ENCODE data around the gene KIF6. TPM values are rescaled to one million over a fixed set of nuclear protein-coding genes. Genes with fewer than 3 reads are reported as not detected.

KIF6 gene
- total and polyA plus RNA-seq, 2 of the 8 experiments (the other 6 are each of a cell fraction or from before 2014, with no cell fraction given): 0.53 to 0.65 TPM

- Histone ChIP-seq H2BK20ac (ENCODE audit: low read length) (peak overlapping the region; percentile 99), H2AFZ (ENCODE audit: low read length) (peak overlapping the region; percentile 94)
Observed at GRCh38 chr6:39494998-39495397, 230.2 kb downstream of the KIF6 start.

More at GRCh38 chr6:39494998-39495397, 230.2 kb downstream of the KIF6 start:
- Histone ChIP-seq H4K8ac (ENCODE audit: extremely low read depth, insufficient read depth, low read length) (no peak overlapping the region; the same call in 1 of the 2 replicates), H3K79me1 (ENCODE audit: low read depth, low read length) (no peaks in the 10 kb centered on the region), H3K79me2 (ENCODE audit: control insufficient read depth in 1 of 2, insufficient read depth in 2 of 2, low read length in 2 of 2) (no peaks in the 10 kb centered on the region), H2BK120ac (replicated peaks; ENCODE audit: low read depth, low read length) (peak overlapping the region; percentile 98), H3K14ac (ENCODE audit: insufficient read length) (peak overlapping the region; percentile 27), H3K36me3 (ENCODE audit: control insufficient read depth in 2 of 4, insufficient read depth in 4 of 4, low read length in 3 of 4) (no peaks in the 10 kb centered on the region), H3K18ac (ENCODE audit: extremely low read depth, low read length) (peak overlapping the region; percentile 89), H4K20me1 (replicated peaks in 1 of 2; ENCODE audit: control insufficient read depth in 1 of 2, insufficient read depth in 2 of 2, low read length in 2 of 2) (no peaks in the 10 kb centered on the region), H3K27me3 (replicated peaks in 1 of 4; ENCODE audit: control insufficient read depth in 3 of 4, extremely low read depth in 1 of 4, insufficient read depth in 3 of 4, low read length in 3 of 4) (no peaks in the 10 kb centered on the region), H3K23me2 (ENCODE audit: low read depth, low read length) (no peaks in the 10 kb centered on the region; the same call in 1 of the 2 replicates), H2BK5ac (ENCODE audit: low read depth, low read length) (peak overlapping the region; percentile 94), H3K4ac (replicated peaks; ENCODE audit: insufficient read length, low read depth, low read length) (peak overlapping the region; percentile 81), H2BK15ac (ENCODE audit: low read length) (peak overlapping the region; percentile 68; the same call in 1 of the 2 replicates), H4K5ac (ENCODE audit: insufficient read length, low read depth, low read length) (peak overlapping the region; percentile 23), H3K56ac (replicated peaks; ENCODE audit: insufficient read length, low read depth, low read length) (no peak overlapping the region), H4K91ac (replicated peaks; ENCODE audit: insufficient read length, low read length) (peak overlapping the region; percentile 98), H3K4me1 (replicated peaks in 1 of 4; ENCODE audit: control insufficient read depth in 3 of 4, insufficient read depth in 4 of 4, low read length in 3 of 4) (peaks cover 8 to 13% (median 9%) of the 10 kb centered on the region in 4 experiments), H3K23ac (ENCODE audit: insufficient read length) (no peak overlapping the region), H2AK5ac (ENCODE audit: low read depth, low read length) (peak overlapping the region; percentile 56; the same call in 1 of the 2 replicates), H3K4me2 (ENCODE audit: insufficient read depth in 1 of 2, low read depth in 2 of 2, low read length in 2 of 2) (peak overlapping the region; percentile 29 to 43; a peak in 3 of 4 replicates), H3K27ac (ENCODE audit: low read depth, low read length) (no peak overlapping the region; the same call in 1 of the 2 replicates), H3K4me3 (ENCODE audit: extremely low read depth in 1 of 4, insufficient read depth in 2 of 4, low read depth in 3 of 4, low read length in 4 of 4) (no peak overlapping the region; a peak in 1 of 8 replicates), H2BK12ac (ENCODE audit: low read depth, low read length) (peak overlapping the region; percentile 98), H3K9ac (replicated peaks in 1 of 4; ENCODE audit: extremely low read depth in 1 of 4, low read depth in 3 of 4, low read length in 3 of 4) (no peak overlapping the region), H3K9me3 (ENCODE audit: insufficient read depth in 2 of 2, low read depth in 1 of 2, low read length in 1 of 2) (no peaks in the 10 kb centered on the region)
- 81% methylated on average over 7 of the region's 7 CpGs; no CpG with 5 or more reads in 1 of the 2 experiments for WGBS, 2 experiments (ENCODE audit: extremely low coverage in 1 of 2, insufficient coverage in 1 of 2, insufficient read length in 1 of 2, insufficient replicate concordance in 2 of 2, low coverage in 1 of 2, low lambda C conversion rate in 2 of 2, missing lambda C conversion rate in 1 of 2)
- CTCF ChIA-PET (ENCODE audit: partially characterized antibody): interaction anchor here (0.6 to 1.4 kb wide), 3 partner anchors 56 to 402 kb away, joined by 3 read pairs; no protein-coding TSS in a partner anchor
- POLR2A ChIA-PET (ENCODE audit: partially characterized antibody): interaction anchor here (1.0 kb wide), 1 partner anchor 71 kb away, joined by 3 read pairs; no protein-coding TSS in a partner anchor
- FAIRE-seq: peak; percentile 24
- no peak for DNase-seq (ENCODE audit: low read depth in 1 of 2, low spot score in 2 of 2)
- TF ChIP-seq MAX (IDR thresholded peaks at IDR 0.05) (0 out of 2 replicates have a peak, but pooled peaks have one; percentile 11), USF2 (IDR thresholded peaks at IDR 0.05; ENCODE audit: low read length) (no peak)

Data from H1 (cell line).